Testis (tissue), 2 donors: ENCODE results near the gene SIRT4.

Experiments
- POLR2A ChIP-seq: fragments of 450-650 bp; IDR thresholded peaks from one replicate; pipeline ENCODE4 v1.6.1; 2017; ENCODE audit warnings: antibody characterized with exemption, mild to moderate bottlenecking, moderate library complexity
- TF ChIP-seq, protein P1 (sequence below), 3 experiments: fragments of 450-650 bp in 2 of 3; fragments of 200-600 bp in 1 of 3; sonication (generic) in 1 of 3; IDR thresholded peaks; one replicate each; pipeline ENCODE4 v1.5.1; 2016 to 2019; ENCODE audit warnings: antibody characterized with exemption in 3 of 3, mild to moderate bottlenecking in 2 of 3, moderate library complexity in 1 of 3

DNA sequence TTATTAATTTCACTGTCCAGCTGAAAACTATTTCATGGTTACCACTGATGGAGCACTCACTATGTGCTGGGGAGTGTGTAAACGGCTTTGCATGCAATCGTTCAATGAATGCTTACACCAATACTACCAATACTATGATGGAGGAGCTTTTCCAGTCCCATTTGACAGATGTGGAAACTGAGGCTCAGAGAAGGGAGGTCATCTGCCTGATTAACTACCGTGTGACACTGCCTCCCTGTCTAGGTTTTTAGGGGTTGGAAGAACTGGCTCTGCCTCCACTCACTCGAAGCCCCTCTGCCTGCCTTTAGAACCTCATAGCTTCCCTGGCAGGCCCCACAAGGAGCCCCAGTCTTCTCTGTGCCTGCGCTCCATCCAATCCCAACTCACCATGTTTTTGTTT lies 55.0 kb downstream of the SIRT4 start:
- TF ChIP-seq, protein P1, sequence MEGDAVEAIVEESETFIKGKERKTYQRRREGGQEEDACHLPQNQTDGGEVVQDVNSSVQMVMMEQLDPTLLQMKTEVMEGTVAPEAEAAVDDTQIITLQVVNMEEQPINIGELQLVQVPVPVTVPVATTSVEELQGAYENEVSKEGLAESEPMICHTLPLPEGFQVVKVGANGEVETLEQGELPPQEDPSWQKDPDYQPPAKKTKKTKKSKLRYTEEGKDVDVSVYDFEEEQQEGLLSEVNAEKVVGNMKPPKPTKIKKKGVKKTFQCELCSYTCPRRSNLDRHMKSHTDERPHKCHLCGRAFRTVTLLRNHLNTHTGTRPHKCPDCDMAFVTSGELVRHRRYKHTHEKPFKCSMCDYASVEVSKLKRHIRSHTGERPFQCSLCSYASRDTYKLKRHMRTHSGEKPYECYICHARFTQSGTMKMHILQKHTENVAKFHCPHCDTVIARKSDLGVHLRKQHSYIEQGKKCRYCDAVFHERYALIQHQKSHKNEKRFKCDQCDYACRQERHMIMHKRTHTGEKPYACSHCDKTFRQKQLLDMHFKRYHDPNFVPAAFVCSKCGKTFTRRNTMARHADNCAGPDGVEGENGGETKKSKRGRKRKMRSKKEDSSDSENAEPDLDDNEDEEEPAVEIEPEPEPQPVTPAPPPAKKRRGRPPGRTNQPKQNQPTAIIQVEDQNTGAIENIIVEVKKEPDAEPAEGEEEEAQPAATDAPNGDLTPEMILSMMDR (IDR thresholded peaks at IDR 0.05): no peak
- TF ChIP-seq POLR2A: no peak
